ENCODE data around the gene ARNT2.

- TF ChIP-seq CTCF (IDR thresholded peaks at IDR 0.05) (no peak), POLR2A (IDR thresholded peaks at IDR 0.05) (no peak), POLR2AphosphoS5 (IDR thresholded peaks at IDR 0.05) (no peak)
Measured at GRCh38 chr15:80439140-80439539, 35.0 kb downstream of the ARNT2 start.
